HepG2 (cell line): Measurements from ENCODE around the gene OGA. TPM values are rescaled to one million over a fixed set of nuclear protein-coding genes. Genes with fewer than 3 reads are reported as not detected.

ENCODE experiments used
- ATF7-NPFF ChIP-seq: sonication (generic); formaldehyde crosslinking; IDR thresholded peaks from 2 replicates; pipeline ENCODE4 v1.8.1; 2023; ENCODE audit warnings: mild to moderate bottlenecking, low read depth, missing genetic modification reagents, moderate library complexity
- CREBL2 ChIP-seq: sonication (generic); formaldehyde crosslinking; IDR thresholded peaks from 2 replicates; pipeline ENCODE4 v1.8.1; 2023; ENCODE audit warnings: missing genetic modification reagents, mild to moderate bottlenecking, borderline replicate concordance
- GATAD1 ChIP-seq: IDR thresholded peaks from 2 replicates; pipeline ENCODE4 v1.6.1; 2016; ENCODE audit warnings: missing genetic modification reagents, missing compliant biosample characterization
- HNF4G ChIP-seq, 2 experiments: sonication (generic) in 1 of 2; formaldehyde crosslinking in 1 of 2; IDR thresholded peaks; 2 replicates each; pipeline versions ENCODE4 v1.4.0 to v1.6.1; 2011 to 2020; ENCODE audit warnings: borderline replicate concordance in 2 of 2, low read depth in 2 of 2, mild to moderate bottlenecking in 2 of 2, low read length in 1 of 2, missing genetic modification reagents in 1 of 2, moderate library complexity in 1 of 2
- NFKBIZ ChIP-seq: IDR thresholded peaks from 2 replicates; pipeline ENCODE4 v1.6.1; 2018; ENCODE audit warnings: missing genetic modification reagents, missing compliant biosample characterization
- NRL ChIP-seq: sonication (generic); formaldehyde crosslinking; IDR thresholded peaks from 2 replicates; pipeline ENCODE4 v1.5.0; 2020; ENCODE audit warnings: missing genetic modification reagents, mild to moderate bottlenecking, moderate library complexity, borderline replicate concordance
- PAF1 ChIP-seq: IDR thresholded peaks from 2 replicates; pipeline ENCODE4 v1.6.1; 2016; ENCODE audit warnings: missing genetic modification reagents, missing compliant biosample characterization
- ZBTB40 ChIP-seq, 2 experiments: fragments of 450-650 bp in 1 of 2; sonication (generic) in 1 of 2; formaldehyde crosslinking in 1 of 2; IDR thresholded peaks; 2 replicates each; pipeline versions ENCODE4 v1.6.1 to v1.8.0; 2016 to 2022; ENCODE audit warnings: antibody characterized with exemption in 1 of 2, mild to moderate bottlenecking in 1 of 2, missing genetic modification reagents in 1 of 2
- ZBTB44 ChIP-seq: sonication (generic); formaldehyde crosslinking; IDR thresholded peaks from 2 replicates; pipeline ENCODE4 v1.4.0; 2020; ENCODE audit warnings: missing genetic modification reagents
- ZNF281 ChIP-seq: sonication (generic); formaldehyde crosslinking; IDR thresholded peaks from 2 replicates; pipeline ENCODE4 v1.4.0; 2020; ENCODE audit warnings: missing genetic modification reagents, borderline replicate concordance
- ZNF335 ChIP-seq: sonication (generic); formaldehyde crosslinking; IDR thresholded peaks from 2 replicates; pipeline ENCODE4 v1.4.0; 2020; ENCODE audit warnings: missing genetic modification reagents
- ZNF552 ChIP-seq: sonication (generic); formaldehyde crosslinking; IDR thresholded peaks from 2 replicates; pipeline ENCODE4 v1.9.0; 2022; ENCODE audit warnings: missing genetic modification reagents, mild to moderate bottlenecking, borderline replicate concordance
- ZNF644 ChIP-seq: IDR thresholded peaks from 2 replicates; pipeline ENCODE4 v1.6.1; 2016; ENCODE audit warnings: low read depth
- polyA plus RNA-seq, 8 experiments: library from polyadenylated mRNA; depleted of rRNA in 3 of 8; stranded (reverse) in 7 of 8; unstranded in 1 of 8; fragments of >200 nt; fragmentation: Illumina TruSeq in 4 of 8; extraction: Trizol in 4 of 8; gene quantifications; 2 replicates each; pipeline versions ENCODE4 v1.2.1 to v1.2.3, GENCODE V29; 2011 to 2016; ENCODE audit warnings: low read depth in 4 of 8, missing spikeins in 1 of 8, mixed read lengths in 1 of 8; ENCODE audit not compliant: insufficient read depth in 1 of 8
- total RNA-seq, 5 experiments: library from RNA; depleted of rRNA; stranded (reverse); fragments of >200 nt; fragmentation: Illumina TruSeq; extraction: Trizol; gene quantifications; 2 replicates each; pipeline ENCODE4 v1.2.3, GENCODE V29; 2016; ENCODE audit warnings: low read depth in 1 of 5

The OGA gene
- total and polyA plus RNA-seq, 2 of the 13 experiments (the other 11 are each of a cell fraction or from before 2014, with no cell fraction given) = 33.2 to 39.8 TPM

GRCh38 chr10:101782811-101783735, 35.2 kb downstream of the OGA start, which contains the start of gene NPM3 (continued):
- no peak for TF ChIP-seq ZNF281 (CRISPR knock-in tag)
- no peak for TF ChIP-seq NRL
- TF ChIP-seq GATAD1 (CRISPR knock-in tag) = peak; percentile 94
- TF ChIP-seq HNF4G (IDR thresholded peaks at IDR 0.05; ENCODE audit: borderline replicate concordance, low read depth, low read length) = no peak
- no peak for TF ChIP-seq HNF4G (CRISPR knock-in tag; IDR thresholded peaks at IDR 0.05; ENCODE audit: borderline replicate concordance, low read depth)
- TF ChIP-seq NFKBIZ (CRISPR knock-in tag) = no peak
- no peak for TF ChIP-seq ATF7-NPFF (CRISPR knock-in tag)
- TF ChIP-seq PAF1 (CRISPR knock-in tag) = no peak
- no peak for TF ChIP-seq ZNF644
- no peak for TF ChIP-seq ZBTB44 (CRISPR knock-in tag)
- TF ChIP-seq ZNF335 (CRISPR knock-in tag) = peak; percentile 65
- TF ChIP-seq ZBTB40 (IDR thresholded peaks at IDR 0.05) = no peak
- TF ChIP-seq ZBTB40 (CRISPR knock-in tag; IDR thresholded peaks at IDR 0.05) = no peak
- no peak for TF ChIP-seq CREBL2 (CRISPR knock-in tag)
- no peak; the same call in 1 of the 2 replicates for TF ChIP-seq ZNF552 (CRISPR knock-in tag)
